ENCODE results near the gene UQCC2.

The UQCC2 gene

GRCh38 chr6:33725891-33726673, 14.6 kb upstream of the UQCC2 start:
- DNase-seq (ENCODE audit: low read depth): no peak

DNA sequence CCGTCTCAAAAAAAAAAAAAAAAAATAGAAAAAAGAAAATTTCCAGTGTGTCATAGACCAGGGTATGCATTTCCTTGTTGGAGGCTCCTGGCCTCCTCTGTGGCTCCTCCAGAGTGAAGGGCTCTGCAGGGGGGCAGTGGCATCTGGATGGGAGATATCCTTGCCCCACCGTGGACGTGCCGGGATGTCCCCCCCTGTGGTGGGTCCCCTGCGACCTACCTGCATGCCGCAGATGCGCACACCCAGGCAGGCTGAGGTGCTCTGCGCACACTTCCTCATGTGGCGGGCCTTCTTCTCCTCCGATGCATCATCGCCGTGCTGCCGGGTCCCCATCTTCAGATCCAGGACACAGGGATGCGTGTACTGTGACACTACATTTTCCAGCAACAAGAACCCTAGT, 13.7 kb upstream of the UQCC2 start:
- DNase-seq (ENCODE audit: low read depth): no peak

DNA sequence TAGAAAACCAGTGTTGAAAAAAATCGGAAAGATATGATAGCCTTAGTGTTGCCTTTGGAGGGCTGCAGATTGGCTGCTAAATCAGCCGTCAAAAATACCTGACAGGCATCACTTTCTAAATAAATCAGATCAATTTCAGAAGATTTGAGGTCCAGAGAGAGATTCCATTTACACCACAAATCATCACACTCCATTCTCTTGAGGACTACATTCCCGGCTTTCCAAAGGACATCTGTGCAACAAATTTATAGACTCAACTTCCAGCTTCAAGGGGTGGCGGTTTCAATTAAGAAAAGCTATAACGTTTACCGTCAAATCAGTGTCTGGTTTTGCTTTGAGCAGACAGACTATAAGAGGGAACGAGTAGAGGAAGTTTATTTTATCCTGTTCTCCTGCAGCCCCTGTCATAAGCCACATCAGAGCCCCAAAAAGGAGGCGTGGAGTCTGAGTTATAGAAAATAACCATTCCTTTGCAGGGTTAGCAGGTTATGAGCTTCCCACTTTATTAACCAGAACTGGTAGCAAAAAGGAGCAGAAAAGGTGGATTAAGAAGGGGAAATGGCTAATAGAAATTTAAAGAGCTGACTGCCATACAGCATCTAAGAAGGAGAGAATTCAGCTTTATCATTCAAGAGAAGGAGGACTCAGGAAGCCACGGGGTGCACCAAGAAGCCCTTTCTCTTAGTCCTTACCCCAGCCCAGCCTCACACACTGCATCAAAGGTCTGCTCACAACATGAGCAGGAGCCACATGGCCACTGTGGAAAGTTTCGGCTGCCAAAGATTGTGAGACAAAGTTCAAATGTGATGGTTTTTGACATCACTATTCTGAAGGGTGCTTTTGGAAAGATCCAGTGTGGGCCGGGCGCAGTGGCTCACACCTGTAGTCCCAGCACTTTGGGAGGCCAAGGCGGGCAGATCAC, 12.9 kb upstream of the UQCC2 start:
- DNase-seq (ENCODE audit: low read depth): no peak

DNA sequence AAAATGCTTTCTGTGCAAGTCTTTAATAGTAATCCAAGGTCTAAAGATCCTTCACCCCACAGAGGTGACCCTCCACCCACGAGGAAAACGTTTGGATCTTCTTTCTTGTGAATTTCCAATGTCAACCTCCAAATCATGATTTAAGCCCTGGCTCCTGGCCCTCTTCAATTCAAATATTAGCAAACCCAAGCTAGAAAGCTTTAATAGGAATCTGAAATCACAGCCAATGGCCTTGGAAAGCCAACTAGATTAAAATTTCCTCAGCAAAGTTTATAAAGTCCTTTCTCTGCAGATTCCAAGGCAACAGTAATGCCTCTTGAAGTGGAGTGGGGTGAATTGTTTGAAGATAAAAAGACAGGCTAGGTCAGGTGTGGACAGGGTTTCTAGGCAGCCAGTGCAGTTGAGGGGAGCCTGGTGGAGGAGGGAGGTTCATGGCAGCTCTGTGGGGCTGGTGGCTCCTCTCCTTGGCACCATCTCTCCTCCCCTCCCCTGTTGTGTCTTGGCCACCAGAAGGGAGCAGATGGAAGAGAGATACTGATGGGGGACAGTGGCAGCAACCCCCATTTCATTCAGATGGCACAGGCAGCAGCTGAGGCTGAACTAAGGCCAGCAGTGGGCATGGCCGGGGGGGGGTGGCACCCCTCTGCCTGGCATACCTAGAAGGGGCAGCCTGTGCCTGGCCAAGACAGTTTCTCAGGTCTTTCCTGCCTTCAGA, 12.0 kb upstream of the UQCC2 start:
- no peak for DNase-seq (ENCODE audit: low read depth)

DNA sequence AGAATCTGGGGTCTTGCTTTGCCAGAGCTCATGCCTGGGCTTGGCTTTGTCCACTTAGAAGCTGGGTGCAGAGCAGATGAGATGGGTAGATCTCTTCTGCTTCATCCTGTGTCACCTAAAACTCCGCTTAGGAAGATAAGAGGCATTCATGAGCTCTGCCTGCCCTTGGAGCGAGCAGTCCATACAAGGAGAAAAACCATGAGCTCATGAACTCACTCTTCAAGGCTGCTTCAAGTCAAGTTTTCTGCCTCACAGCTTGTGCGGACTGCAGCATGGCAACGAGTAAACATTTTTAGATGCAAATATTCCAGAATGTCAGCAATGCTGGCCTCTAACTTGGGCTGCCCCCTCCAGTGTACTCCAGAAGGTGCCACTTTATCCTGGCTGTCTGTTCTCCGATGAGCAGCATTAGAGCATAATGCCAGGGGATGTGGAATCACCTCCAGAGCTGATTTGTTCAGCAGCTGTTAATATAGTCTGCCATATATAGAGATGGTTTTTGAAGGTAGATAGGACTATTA, 10.7 kb upstream of the UQCC2 start:
- DNase-seq (ENCODE audit: low read depth): no peak

DNA sequence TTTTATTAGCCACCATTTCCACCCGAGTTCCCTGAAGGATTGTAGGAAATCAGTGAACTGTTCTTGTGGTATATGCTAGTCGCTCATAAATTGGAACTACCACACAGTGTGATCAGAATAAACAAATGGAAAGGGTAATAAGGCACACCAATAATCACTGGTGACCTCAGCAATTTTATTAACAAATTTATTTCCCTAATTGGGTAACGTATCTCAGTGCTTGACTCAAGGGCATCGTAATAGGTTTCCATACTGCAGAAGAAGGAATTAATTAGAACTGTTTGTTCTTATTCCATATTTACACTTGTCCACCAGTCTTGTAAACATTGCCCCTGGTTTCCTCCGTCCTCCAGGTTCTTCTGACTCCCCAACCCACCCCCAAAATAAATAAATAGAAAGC, 10.0 kb upstream of the UQCC2 start:
- DNase-seq (ENCODE audit: low read depth): no peak

- DNase-seq (ENCODE audit: low read depth): no peak
Measured at GRCh38 chr6:33720998-33721397, 9.5 kb upstream of the UQCC2 start.

- DNase-seq (ENCODE audit: low read depth): no peak
Measured at GRCh38 chr6:33719326-33719987, 8.0 kb upstream of the UQCC2 start.

DNA sequence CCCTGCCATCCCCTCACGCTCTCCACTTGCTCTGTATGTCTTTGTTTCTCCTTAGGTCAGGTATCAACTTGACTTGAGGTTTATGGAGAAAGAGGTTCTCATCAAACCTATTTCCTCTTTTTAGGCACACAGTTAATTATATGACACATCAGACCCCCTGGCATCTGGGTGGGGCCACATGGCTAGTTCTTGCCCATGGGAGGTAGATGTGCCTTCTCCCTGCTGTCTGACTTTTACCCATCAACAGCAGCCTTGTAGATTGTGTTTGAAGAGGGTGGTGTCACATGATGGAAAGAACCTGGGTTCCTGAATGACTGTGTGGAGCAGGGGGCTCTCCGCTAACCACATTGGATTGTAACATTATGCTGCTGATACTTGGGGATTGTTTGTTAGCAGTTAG, 7.2 kb upstream of the UQCC2 start:
- no peak for DNase-seq (ENCODE audit: low read depth)

GRCh38 chr6:33717934-33718455, 6.5 kb upstream of the UQCC2 start:
- no peak for DNase-seq (ENCODE audit: low read depth)

GRCh38 chr6:33716890-33717632, 5.6 kb upstream of the UQCC2 start:
- no peak for DNase-seq (ENCODE audit: low read depth)

DNA sequence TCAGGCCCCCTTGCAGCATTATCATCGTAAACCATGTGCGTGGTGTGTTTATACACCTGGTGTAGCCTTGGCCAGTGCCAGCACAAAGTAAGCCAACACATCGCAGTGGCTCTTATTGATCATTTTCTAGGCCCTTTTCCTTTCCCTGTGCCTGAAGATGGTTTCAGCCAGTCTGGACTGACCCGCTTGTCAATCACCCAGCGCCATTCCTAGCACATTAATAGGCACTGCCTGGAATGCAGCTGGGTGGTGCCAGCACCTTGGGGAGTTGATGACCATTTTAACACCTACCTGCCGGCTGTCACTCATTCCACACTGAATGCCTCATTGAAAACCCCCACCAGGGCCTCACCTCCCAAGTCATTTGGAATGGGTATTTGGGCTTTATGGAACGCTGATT, 4.9 kb upstream of the UQCC2 start:
- DNase-seq (ENCODE audit: low read depth): no peak

GRCh38 chr6:33714385-33715040, 3.0 kb upstream of the UQCC2 start:
- no peak for DNase-seq (ENCODE audit: low read depth)

- DNase-seq (ENCODE audit: low read depth): no peak
Measured at GRCh38 chr6:33713786-33714185, 2.3 kb upstream of the UQCC2 start.

DNA sequence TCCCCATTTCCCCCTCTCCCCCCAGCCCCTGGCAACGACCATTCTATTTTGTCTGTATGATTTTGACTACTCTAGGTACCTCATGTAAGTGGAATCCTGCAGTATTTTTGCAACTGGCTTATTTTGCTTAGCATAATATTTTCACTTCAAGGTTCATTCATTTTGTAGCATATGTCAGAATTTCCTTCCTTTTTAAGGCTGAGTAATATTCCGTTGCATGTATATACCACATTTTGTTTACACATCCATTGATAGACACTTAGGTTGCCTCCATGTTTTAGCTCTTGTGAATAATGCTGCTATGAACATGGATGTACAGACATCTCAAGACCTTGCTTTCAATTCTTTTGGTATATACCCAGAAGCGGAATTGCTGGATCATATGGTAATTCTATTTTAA, 1.4 kb upstream of the UQCC2 start:
- no peak for DNase-seq (ENCODE audit: low read depth)

DNA sequence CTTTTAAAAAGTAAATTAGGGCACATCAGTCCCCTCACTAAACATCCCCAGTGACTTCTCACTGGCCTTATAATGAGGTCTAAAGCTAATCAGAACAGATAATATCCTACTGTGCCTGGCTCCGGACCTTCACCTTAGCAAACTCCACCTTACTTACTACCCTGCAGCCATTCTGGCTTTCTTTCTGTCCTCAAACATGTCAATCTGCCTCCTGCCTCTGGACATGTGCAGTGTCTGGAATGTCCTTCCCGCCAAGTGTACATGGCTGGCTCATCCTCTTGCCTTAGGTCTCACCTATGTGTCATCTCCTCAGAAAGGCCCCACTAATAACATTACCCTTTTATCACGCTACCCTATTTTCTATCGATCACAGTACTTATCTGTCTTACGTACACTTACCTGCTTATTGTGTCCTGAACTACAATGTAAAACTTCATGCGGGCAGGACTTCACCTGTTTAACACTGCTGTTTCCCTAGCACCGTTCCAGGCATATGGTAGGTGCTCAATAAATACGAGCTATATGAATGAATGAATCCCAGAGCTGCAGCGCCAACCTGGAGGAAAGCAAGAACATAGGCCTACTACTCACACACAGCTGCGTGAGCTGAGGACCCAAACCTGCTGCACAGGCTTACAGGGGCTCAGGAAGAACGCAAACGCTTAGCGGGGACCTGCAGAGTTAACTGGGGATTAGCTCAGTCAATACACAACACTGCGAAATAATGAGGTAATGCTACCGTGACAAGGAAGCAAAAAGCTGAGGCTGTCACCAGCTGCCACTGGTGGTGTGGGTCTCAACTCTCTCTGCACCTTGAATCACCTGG, 991 bp downstream of the UQCC2 start:
- DNase-seq (ENCODE audit: low read depth): peak; percentile 42

GRCh38 chr6:33709605-33710295, 1.8 kb downstream of the UQCC2 start:
- DNase-seq (ENCODE audit: low read depth): no peak

DNA sequence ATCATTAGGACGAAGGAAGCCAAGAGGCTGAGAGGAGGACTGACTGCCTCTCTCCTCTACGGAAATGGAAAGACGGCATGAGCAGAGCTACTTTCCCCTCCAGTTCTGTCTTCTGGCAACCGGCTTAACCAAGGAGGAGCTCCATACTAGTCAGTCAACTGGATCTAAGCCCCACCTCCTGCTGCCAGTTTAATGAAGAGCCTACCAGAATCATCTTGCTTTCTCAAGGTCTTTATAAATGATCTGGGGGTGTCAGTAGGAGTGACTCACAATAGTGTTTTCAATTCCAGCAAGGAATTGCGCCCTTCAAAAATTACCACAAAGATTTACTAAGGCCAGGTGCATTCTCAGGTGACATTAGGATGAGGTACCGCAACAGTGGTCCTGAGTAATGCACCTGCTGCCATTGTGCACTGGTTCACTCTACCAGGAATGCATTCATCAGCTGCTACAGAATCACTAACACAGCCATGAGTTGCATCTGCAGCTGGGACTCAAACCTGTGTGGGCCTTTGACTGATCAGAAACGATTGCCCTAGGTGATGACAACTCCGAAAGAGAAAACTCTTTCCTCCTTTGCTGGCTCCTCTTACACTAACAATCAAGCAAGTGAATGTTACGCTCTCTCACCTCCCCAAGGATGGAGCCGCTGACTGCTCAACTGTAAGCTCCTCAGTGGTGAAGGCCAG, 2.8 kb downstream of the UQCC2 start:
- DNase-seq (ENCODE audit: low read depth): no peak

Data from ELR (cell line).